Activated CD4-positive, alpha-beta T cell treated with anti-CD3 and anti-CD28 coated beads, Interleukin-10, Interleukin-2, amounts not matched to agents 100 ng/mL and 50 ng/mL, durations not matched to agents 16 hours and 8 hours (primary cell): ENCODE results near the gene HCFC1.

ENCODE experiments used
- DNase-seq: peaks from one replicate; pipeline ENCODE4 v3.0.0-alpha.2; 2020

HCFC1 gene

GRCh38 chrX:153973127-153974002, 1.7 kb upstream of the HCFC1 start:
- no peak for DNase-seq

GRCh38 chrX:153972368-153973126, 929 bp upstream of the HCFC1 start, which contains the start of gene TMEM187:
TMEM187 (plus strand) TSS chrX:153972754; CDS start chrX:153982063, 9,309 bp downstream.
- DNase-seq = peak; percentile 96

- peak; percentile 96 for DNase-seq
Measured at GRCh38 chrX:153971124-153971449, 531 bp downstream of the HCFC1 start.

GRCh38 chrX:153970357-153971123, 1.1 kb downstream of the HCFC1 start:
- peak; percentile 72 for DNase-seq

GRCh38 chrX:153969904-153970356, 1.7 kb downstream of the HCFC1 start:
- no peak for DNase-seq

- no peak for DNase-seq
Measured at GRCh38 chrX:153969125-153969903, 2.3 kb downstream of the HCFC1 start.

GRCh38 chrX:153968754-153969124, 2.9 kb downstream of the HCFC1 start:
- peak; percentile 58 for DNase-seq

- DNase-seq = no peak
Measured at GRCh38 chrX:153968255-153968654, 3.4 kb downstream of the HCFC1 start.

- peak; percentile 60 for DNase-seq
Measured at GRCh38 chrX:153967536-153968224, 3.9 kb downstream of the HCFC1 start.

- DNase-seq = peak; percentile 31
Measured at GRCh38 chrX:153966841-153967535, 4.6 kb downstream of the HCFC1 start.

- no peak for DNase-seq
Measured at GRCh38 chrX:153966283-153966688, 5.3 kb downstream of the HCFC1 start.

- no peak for DNase-seq
Measured at GRCh38 chrX:153965406-153965805, 6.2 kb downstream of the HCFC1 start.

GRCh38 chrX:153964105-153964504, 7.5 kb downstream of the HCFC1 start:
- no peak for DNase-seq

- no peak for DNase-seq
Measured at GRCh38 chrX:153963546-153963945, 8.1 kb downstream of the HCFC1 start.

- no peak for DNase-seq
Measured at GRCh38 chrX:153961292-153961691, 10.3 kb downstream of the HCFC1 start.

GRCh38 chrX:153960786-153961185, 10.8 kb downstream of the HCFC1 start:
- DNase-seq = no peak

- no peak for DNase-seq
Measured at GRCh38 chrX:153960077-153960476, 11.5 kb downstream of the HCFC1 start.

GRCh38 chrX:153959649-153960048, 12.0 kb downstream of the HCFC1 start:
- DNase-seq = no peak

- no peak for DNase-seq
Measured at GRCh38 chrX:153958605-153959004, 13.0 kb downstream of the HCFC1 start.

GRCh38 chrX:153957224-153957623, 14.4 kb downstream of the HCFC1 start:
- DNase-seq = no peak
